IPS-18a (cell line): ENCODE measurements around the gene XCL1.
"Not testable (repeated sequence)": the region's sequence is repeated elsewhere in the genome, so short reads cannot be mapped to it uniquely, and the experiment has no call there.

ENCODE experiments used
- H3K27ac ChIP-seq: one replicate; pipeline ENCODE4 v1.5.1; 2013; ENCODE audit warnings: low read length
- H3K27me3 ChIP-seq: one replicate; pipeline ENCODE4 v1.6.1; 2013; ENCODE audit warnings: mild to moderate bottlenecking, low read length; ENCODE audit not compliant: control insufficient read depth, insufficient read depth
- H3K36me3 ChIP-seq: one replicate; pipeline ENCODE4 v1.6.1; 2013; ENCODE audit warnings: low read depth, low read length; ENCODE audit not compliant: control insufficient read depth
- H3K4me1 ChIP-seq: one replicate; pipeline ENCODE4 v1.6.1; 2013; ENCODE audit warnings: low read depth, low read length; ENCODE audit not compliant: control insufficient read depth
- H3K4me3 ChIP-seq: one replicate; pipeline ENCODE4 v1.5.1; 2013; ENCODE audit warnings: low read length
- H3K9ac ChIP-seq: one replicate; pipeline ENCODE4 v1.6.1; 2013; ENCODE audit warnings: mild to moderate bottlenecking, low read length, moderate library complexity
- H3K9me3 ChIP-seq: one replicate; pipeline ENCODE4 v1.6.1; 2013; ENCODE audit warnings: low read depth, low read length; ENCODE audit not compliant: control insufficient read depth

The XCL1 gene

GRCh38 chr1:168570652-168571051 lies 5.8 kb upstream of the XCL1 start:
- Histone ChIP-seq H3K9me3 (no peaks in the 10 kb centered on the region), H3K27me3 (no peaks in the 10 kb centered on the region), H3K9ac (peak overlapping the region; percentile 8), H3K4me1 (peaks cover 17% of the 10 kb centered on the region), H3K4me3 (peak overlapping the region; percentile 16), H3K27ac (no peak overlapping the region), H3K36me3 (no peaks in the 10 kb centered on the region)

DNA sequence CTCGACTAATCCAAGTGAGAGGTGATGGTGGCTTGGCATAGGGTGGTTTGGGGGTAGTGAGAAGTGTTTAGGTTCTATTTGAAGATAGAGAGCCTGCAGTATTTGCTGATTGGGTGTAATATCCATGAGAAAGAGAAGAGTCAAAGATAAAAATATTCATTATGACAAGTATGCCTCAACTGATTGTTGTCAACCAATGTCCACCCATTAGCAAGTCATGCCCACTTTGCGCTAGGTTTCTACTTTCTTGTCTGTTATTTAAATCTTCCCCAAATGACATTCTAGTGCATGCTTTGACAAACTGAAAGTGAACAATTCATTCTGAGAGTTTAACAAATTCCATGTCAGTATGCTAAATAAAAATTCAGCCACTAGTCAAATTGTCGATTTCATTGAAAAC lies 3.8 kb upstream of the XCL1 start:
- H3K27ac ChIP-seq: no peak overlapping the region
- H3K27me3 ChIP-seq: no peaks in the 10 kb centered on the region
- H3K4me3 ChIP-seq: no peak overlapping the region
- no peaks in the 10 kb centered on the region for H3K9me3 ChIP-seq
- peaks cover 17% of the 10 kb centered on the region for H3K4me1 ChIP-seq
- no peak overlapping the region for H3K9ac ChIP-seq
- H3K36me3 ChIP-seq: no peaks in the 10 kb centered on the region

GRCh38 chr1:168574234-168574633 lies 2.2 kb upstream of the XCL1 start:
- not testable (repeated sequence) for H3K9me3 ChIP-seq, H3K27me3 ChIP-seq, H3K36me3 ChIP-seq, H3K4me3 ChIP-seq, H3K27ac ChIP-seq, H3K9ac ChIP-seq
- H3K4me1 ChIP-seq: peaks cover 17% of the 10 kb centered on the region

DNA sequence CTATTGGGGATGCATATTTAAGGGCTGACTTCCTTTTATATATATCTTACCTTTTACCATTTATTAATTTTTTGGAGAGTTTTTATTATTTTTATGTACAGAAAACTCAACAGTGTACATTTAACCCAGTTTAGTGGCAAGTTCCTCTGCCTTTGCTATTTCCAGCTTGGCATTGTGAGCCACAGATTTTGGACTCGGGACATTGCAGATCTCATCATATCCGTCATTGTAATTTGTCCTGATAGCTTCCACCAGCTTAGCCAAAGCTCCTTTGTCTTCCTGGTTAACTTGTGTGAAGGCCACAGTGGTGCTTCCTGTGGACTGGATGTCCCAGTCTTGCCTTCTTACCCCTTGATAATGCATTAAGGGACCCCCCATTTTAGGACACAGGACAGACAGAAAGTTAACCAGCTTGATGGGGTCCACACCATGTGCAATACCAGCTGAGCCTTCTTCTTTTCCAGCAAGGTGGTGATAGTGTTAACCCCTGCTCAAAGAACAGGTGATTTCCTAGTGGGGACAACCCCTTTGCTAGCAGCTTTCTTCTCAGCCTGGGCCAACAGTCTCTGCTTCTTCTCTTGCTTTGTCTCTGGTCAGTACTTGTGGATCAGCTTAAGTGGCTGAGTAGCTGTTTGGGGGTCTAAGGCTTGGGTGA lies 2.3 kb downstream of the XCL1 start:
- H3K9me3 ChIP-seq, H3K27ac ChIP-seq, H3K27me3 ChIP-seq, H3K4me3 ChIP-seq, H3K4me1 ChIP-seq, H3K9ac ChIP-seq, H3K36me3 ChIP-seq: not testable (repeated sequence)

DNA sequence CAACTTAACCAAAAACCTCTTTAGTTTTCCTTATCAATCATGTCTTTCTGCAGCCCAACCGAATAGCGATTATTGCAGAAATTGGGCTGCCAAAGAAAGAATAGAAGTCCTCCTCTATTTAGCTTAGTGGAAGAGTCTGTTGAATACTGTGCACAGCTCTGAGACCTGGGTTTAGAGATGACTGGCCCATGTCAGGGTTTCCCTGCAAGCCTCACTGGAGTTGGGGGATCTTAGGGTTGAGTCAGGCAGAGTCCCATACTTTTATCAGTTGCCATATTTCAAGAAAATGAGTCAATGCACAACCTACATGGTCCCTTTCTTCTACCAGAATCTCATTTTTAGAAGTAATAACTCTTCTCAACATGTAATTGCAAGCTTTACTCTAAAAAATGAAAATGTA lies 3.9 kb downstream of the XCL1 start:
- H3K9ac ChIP-seq, H3K4me1 ChIP-seq, H3K27me3 ChIP-seq, H3K36me3 ChIP-seq, H3K9me3 ChIP-seq, H3K27ac ChIP-seq, H3K4me3 ChIP-seq: not testable (repeated sequence)

GRCh38 chr1:168580991-168581390 lies 4.6 kb downstream of the XCL1 start:
- not testable (repeated sequence) for H3K4me3 ChIP-seq, H3K4me1 ChIP-seq, H3K36me3 ChIP-seq, H3K9me3 ChIP-seq, H3K9ac ChIP-seq, H3K27ac ChIP-seq, H3K27me3 ChIP-seq

DNA sequence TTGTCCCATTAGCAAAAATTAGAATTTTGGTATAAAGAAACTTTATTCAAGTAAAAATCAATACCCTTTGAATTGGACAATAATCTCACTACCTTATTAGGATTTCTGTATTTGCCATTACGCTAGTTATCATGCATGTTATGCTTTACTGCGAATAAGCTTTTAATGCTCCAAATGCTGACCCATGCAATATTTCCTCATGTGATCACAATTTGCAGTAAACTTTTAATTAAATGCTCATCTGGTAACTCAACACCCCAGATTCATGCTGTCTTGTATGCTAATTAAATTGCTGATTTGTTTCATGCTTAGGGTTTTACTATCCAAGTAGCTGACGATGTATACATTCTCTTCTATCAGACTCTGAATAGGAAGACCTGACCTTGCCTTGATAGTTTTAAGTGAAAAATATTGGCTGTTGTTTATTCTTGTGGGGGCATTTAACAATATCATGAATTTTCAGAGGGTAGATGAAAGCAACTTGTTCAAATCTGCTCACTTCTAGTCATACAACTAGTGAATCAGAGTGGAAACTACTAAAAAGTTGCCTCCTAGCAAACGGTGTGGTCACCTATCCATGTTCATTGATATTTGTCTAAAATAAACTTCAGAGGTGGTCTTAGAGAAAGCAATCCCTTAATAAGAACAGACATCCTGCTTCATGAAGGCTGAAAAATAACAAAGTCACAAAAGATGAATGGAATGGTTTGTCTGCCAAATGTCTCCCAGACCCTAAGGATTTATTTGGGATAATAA lies 5.6 kb downstream of the XCL1 start:
- Histone ChIP-seq H3K9me3 (no peaks in the 10 kb centered on the region), H3K27ac (no peak overlapping the region), H3K36me3 (no peaks in the 10 kb centered on the region)

DNA sequence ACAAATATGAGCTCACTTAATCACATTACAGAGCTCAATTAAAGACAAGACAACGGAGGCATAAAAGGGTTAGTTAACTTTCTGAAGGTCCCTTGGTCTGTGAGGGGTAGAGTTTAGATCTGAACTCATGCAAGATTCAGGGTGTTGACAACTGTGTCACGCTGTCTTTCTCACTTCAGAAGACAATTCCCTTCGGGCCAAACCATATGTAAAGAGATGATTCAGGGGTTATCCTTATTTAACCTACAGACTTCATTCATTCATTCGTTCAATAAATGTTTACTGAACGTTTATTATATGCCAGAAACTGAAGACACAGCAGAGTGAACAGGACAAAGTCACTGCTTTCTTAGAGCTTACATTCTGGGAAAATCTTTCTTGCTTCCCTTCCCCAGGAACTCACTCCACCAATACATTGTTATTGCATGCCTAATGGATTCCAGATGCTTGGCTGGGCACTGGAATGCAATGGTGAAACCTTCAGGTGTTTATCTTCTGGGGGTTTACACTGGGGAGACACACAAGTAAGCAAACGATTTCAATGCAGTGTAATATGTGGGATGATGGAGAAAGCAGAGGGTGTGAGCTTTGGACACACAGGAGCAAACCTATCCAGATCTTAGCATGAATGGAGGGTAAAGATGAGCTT lies 6.4 kb downstream of the XCL1 start:
- H3K27ac ChIP-seq: no peak overlapping the region
- H3K9ac ChIP-seq: no peak overlapping the region
- H3K4me3 ChIP-seq: no peak overlapping the region
- H3K4me1 ChIP-seq: no peaks in the 10 kb centered on the region
- no peaks in the 10 kb centered on the region for H3K36me3 ChIP-seq
- no peaks in the 10 kb centered on the region for H3K27me3 ChIP-seq
- H3K9me3 ChIP-seq: no peaks in the 10 kb centered on the region

More for the DNA sequence above, 5.6 kb downstream of the XCL1 start:
- Histone ChIP-seq H3K4me3 (no peak overlapping the region), H3K9ac (no peak overlapping the region), H3K27me3 (no peaks in the 10 kb centered on the region), H3K4me1 (no peaks in the 10 kb centered on the region)

GRCh38 chr1:168583571-168583970 lies 7.2 kb downstream of the XCL1 start:
- Histone ChIP-seq H3K36me3 (no peaks in the 10 kb centered on the region), H3K9me3 (no peaks in the 10 kb centered on the region), H3K4me3 (no peak overlapping the region), H3K27ac (no peak overlapping the region), H3K9ac (no peak overlapping the region), H3K4me1 (no peaks in the 10 kb centered on the region), H3K27me3 (no peaks in the 10 kb centered on the region)

- Histone ChIP-seq H3K36me3 (no peaks in the 10 kb centered on the region), H3K9ac (no peak overlapping the region), H3K27me3 (no peaks in the 10 kb centered on the region), H3K4me3 (no peak overlapping the region), H3K9me3 (no peaks in the 10 kb centered on the region), H3K27ac (no peak overlapping the region), H3K4me1 (no peaks in the 10 kb centered on the region)
These were observed 8.8 kb downstream of the XCL1 start for GRCh38 chr1:168585191-168585590.

DNA sequence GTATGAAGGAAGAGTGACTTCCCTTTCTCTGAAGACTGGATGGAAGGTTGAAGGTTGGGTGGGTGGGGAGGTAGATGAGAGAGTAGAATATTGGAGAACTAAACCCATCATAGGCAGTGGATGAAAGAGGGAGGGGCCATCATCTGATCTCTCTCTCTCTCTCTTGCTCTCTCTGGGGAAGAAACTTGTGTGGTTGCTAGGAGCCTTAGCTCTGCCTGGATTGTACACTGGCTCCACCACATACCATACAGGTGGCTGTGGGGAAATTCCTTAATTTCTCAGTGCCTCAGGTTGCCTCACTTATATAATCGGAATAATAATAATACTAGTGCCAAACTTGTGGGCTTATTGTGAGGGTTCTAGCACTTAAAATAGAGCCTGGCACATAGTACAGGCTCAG lies 9.5 kb downstream of the XCL1 start:
- Histone ChIP-seq H3K4me3 (no peak overlapping the region), H3K4me1 (no peaks in the 10 kb centered on the region), H3K27ac (no peak overlapping the region), H3K27me3 (no peaks in the 10 kb centered on the region), H3K9me3 (no peaks in the 10 kb centered on the region), H3K9ac (no peak overlapping the region), H3K36me3 (no peaks in the 10 kb centered on the region)

DNA sequence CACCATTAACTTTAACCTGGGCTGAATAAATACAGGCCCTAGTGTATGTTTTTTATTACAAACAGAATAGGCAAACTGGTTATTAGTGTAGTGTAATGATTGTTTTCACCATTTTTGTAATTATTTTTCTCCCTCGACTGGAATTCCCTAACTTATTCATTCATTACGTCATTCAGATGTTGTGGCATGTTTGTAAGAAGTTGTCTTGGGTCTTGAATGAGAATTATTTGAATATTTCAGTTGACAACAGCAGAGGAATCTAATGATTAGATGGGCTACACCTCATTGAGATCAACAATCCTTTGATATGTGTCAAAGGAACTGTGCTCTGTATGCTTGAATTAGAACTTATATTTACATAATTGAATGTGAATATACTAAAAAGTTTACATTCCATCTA lies 12.8 kb downstream of the XCL1 start:
- Histone ChIP-seq H3K4me1 (no peaks in the 10 kb centered on the region), H3K4me3 (no peak overlapping the region), H3K9ac (no peak overlapping the region), H3K27ac (no peak overlapping the region), H3K27me3 (no peaks in the 10 kb centered on the region), H3K9me3 (no peaks in the 10 kb centered on the region), H3K36me3 (no peaks in the 10 kb centered on the region)
